Mucosa of descending colon (tissue), 3 donors: ENCODE data around the gene FOXP4. TPM values are rescaled to one million over a fixed set of nuclear protein-coding genes. Genes with fewer than 3 reads are reported as not detected.

Source experiments
- ATAC-seq: fragments of 200-7000 bp; cut with Tn5 transposase; one replicate; pipeline ENCODE4 v1.9.1; 2020; ENCODE audit warnings: mild to moderate bottlenecking, moderate library complexity
- DNase-seq, 3 donors: peaks; one replicate each; pipeline ENCODE4 v3.0.0-alpha.2; 2020
- H3K36me3 ChIP-seq: fragments of 200-600 bp; one replicate; pipeline ENCODE4 v1.8.0; 2021; ENCODE audit warnings: low read depth, mild to moderate bottlenecking
- H3K4me1 ChIP-seq: fragments of 200-600 bp; one replicate; pipeline ENCODE4 v1.8.0; 2021; ENCODE audit warnings: low read depth, mild to moderate bottlenecking
- H3K4me3 ChIP-seq: fragments of 200-600 bp; one replicate; pipeline ENCODE4 v1.8.0; 2021; ENCODE audit warnings: mild to moderate bottlenecking
- H3K9me3 ChIP-seq: fragments of 200-600 bp; one replicate; pipeline ENCODE4 v1.8.0; 2021; ENCODE audit warnings: mild to moderate bottlenecking
- intact Hi-C, 2 donors: fragments of 100-400 bp; cut with DNase I in 1 of 2; cut with micrococcal nuclease in 1 of 2; formaldehyde crosslinking; loops; one replicate each; pipeline versions ENCODE4 v1.11.0 to v1.11.1; 2022; cut with DNase I, micrococcal nuclease
- total RNA-seq, 3 donors: library from RNA; stranded (reverse); fragmentation: NEBNext Ultra II Directional in 2 of 3; extraction: Animal tissue kit (Norgen Biotek cat#: 25700) in 2 of 3; gene quantifications; one replicate each; pipeline versions ENCODE4 v1.2.1 to v1.2.4, GENCODE V29; 2021 to 2023
- TF ChIP-seq, protein P1 (sequence below): fragments of 200-600 bp; IDR thresholded peaks from one replicate; pipeline ENCODE4 v1.8.0; 2022; ENCODE audit warnings: antibody characterized with exemption, mild to moderate bottlenecking
- donor health status: DM: no; HTN: no; CAD: no; lungs with moderate emphysema.
- donor health status: DM: no; HTN: no; CAD: no.
- donor health status: DM: no; HTN: yes; CAD: no.

Gene FOXP4
- total RNA-seq, 3 donors from 2014 or later, result 31.5 to 34.9 (median 33.8) TPM

DNA sequence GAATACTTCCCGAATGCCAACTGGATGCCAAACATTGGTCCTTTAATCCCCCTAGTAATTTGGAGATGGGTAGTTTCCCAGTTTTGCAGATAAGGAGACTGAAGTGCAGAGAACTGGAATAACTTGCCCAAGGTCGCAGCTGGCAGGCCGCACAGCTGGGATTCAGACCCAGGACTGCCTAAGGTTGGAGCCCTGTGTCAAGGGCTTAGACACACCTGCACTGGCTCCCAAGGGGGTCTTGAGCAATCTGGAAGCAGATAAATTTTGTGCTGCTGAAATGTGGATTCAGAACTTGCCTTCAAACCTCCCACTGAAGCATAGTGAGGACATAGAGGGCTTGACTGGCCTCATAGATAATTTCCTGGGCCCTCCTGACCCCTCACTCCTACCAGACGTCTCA is 30.5 kb downstream of the FOXP4 start:
- Histone ChIP-seq H3K4me1 (peaks cover 18% of the 10 kb centered on the region), H3K9me3 (no peaks in the 10 kb centered on the region), H3K36me3 (no peaks in the 10 kb centered on the region), H3K4me3 (no peak overlapping the region)
- intact Hi-C loops, result no loop called here
- DNase-seq, result no peak
- no peak for ATAC-seq
- TF ChIP-seq, protein P1, sequence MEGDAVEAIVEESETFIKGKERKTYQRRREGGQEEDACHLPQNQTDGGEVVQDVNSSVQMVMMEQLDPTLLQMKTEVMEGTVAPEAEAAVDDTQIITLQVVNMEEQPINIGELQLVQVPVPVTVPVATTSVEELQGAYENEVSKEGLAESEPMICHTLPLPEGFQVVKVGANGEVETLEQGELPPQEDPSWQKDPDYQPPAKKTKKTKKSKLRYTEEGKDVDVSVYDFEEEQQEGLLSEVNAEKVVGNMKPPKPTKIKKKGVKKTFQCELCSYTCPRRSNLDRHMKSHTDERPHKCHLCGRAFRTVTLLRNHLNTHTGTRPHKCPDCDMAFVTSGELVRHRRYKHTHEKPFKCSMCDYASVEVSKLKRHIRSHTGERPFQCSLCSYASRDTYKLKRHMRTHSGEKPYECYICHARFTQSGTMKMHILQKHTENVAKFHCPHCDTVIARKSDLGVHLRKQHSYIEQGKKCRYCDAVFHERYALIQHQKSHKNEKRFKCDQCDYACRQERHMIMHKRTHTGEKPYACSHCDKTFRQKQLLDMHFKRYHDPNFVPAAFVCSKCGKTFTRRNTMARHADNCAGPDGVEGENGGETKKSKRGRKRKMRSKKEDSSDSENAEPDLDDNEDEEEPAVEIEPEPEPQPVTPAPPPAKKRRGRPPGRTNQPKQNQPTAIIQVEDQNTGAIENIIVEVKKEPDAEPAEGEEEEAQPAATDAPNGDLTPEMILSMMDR, result no peak

DNA sequence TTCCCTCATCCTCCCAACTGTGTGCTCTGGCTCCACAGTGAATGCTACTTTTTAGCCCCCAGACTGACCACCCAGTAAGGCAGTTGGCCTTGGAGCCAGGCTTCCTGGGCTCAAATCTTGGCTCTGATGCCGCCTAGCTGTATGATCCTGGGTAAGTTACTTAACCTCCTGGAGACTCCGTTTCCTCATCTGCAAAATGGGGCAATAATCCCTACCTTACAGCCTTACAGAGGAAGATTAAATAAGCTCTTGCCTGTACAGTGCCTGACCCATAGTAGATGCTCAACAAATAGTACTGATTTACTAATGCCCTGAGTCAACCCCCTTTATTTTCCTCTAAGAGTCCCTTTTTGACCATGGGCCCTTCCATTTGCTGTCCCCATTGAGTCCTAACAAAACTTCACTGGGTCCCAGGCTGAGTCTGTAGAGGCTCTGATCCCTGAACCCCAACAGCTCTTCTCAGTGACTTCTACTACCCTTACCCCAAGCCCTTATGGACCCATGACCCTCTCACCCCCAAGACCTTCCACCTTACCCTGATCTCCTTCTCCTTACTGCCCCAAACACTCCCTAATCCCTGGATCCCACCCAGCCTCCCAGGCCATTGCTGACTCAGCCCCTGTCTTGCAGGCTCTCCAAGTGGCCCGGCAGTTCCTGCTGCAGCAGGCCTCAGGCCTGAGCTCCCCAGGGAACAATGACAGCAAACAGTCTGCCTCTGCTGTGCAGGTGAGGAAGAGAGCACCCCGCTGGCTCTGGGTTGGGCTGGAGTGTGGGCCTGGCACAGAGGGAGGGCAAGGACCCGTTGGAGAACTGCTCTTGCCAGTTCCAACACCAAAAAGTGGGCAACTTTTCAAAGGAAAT is 31.4 kb downstream of the FOXP4 start:
- ATAC-seq (peak; percentile 64), DNase-seq (peak in 2 of 3 donors; percentile 20 to 53)
- TF ChIP-seq, protein P1, result no peak
- Histone ChIP-seq H3K9me3 (no peaks in the 10 kb centered on the region), H3K4me3 (no peak overlapping the region), H3K36me3 (no peaks in the 10 kb centered on the region), H3K4me1 (peaks cover 18% of the 10 kb centered on the region)
- intact Hi-C loops, result no loop called here

DNA sequence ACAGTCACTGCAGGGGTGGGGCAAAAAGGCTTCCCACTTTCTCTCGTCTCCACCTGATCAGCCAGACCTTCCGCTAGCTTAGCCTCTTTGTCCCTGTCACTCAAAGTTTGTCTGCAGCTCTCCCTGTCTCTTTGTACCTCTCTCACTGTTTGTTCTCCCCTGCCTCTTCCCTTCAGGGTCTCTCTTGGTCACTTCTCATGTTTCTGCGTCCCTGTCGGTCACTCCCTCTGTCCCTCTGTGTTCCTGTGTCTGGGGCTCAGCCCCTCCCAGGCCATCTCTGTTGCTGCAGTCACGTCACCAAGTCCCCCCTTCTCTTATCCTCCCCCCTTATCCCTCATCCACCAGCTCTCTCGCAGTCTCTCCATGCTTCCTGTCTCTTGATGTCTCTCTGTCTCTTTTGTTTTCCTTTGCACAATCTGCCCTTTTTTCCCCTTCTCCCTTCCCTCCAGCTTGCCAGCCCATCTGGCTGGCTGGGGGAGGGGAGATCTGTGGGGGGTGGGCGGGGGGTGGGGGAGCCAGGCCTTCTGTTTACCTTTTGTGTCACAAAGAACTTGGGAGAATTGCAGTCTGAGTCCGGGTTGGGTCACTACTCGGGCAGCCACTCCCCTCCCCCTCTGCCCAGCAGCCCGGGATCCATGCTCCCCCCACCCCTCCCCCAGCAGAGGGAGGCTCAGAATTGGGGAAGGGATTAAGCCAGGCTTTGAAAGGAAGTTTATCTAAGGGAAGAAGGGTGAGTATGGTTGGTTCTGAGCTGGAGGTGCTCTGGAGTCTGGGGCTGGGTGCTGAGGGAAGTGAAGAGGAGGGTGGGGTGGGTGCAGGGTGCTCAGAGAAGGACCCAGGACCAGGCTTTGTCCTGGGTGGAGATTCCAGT is 32.3 kb downstream of the FOXP4 start:
- intact Hi-C loops, result no loop called here
- no peak for DNase-seq

DNA sequence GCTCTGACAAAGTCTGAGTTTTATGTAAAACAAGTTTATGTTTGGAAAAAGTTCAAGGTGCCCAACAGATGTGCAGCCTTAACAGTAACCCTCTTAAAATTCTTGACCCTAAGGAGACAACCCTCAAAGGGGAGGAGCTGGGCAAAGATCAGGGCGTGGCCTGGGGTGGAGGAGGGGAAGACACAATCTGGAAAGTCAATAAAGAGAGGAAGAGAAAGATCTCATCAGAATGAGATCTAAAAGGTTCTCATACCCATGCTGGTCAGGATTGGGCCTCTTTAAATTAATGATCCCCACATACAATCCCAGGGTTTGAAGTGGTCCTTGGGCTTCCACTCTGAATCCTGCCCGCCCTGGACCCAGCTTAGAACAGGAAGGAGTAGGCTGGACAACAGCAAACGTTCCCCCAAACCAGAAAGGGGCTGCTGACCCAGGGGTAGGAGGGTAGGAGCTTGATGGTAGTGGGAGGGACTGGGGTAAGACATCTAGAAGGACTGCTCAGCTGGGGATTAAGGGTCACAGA is 33.0 kb downstream of the FOXP4 start:
- ATAC-seq, result peak; percentile 64
- TF ChIP-seq, protein P1, result no peak
- Histone ChIP-seq H3K36me3 (no peaks in the 10 kb centered on the region), H3K4me3 (no peak overlapping the region), H3K4me1 (peaks cover 18% of the 10 kb centered on the region), H3K9me3 (no peaks in the 10 kb centered on the region)
- peak in 2 of 3 donors; percentile 75 to 83 for DNase-seq
- intact Hi-C loops, result no loop called here

More for the DNA sequence above, 32.3 kb downstream of the FOXP4 start:
- H3K9me3 ChIP-seq, result no peaks in the 10 kb centered on the region
- TF ChIP-seq, protein P1, result no peak
- no peaks in the 10 kb centered on the region for H3K36me3 ChIP-seq
- peak; percentile 28 for ATAC-seq
- no peak overlapping the region for H3K4me3 ChIP-seq
- H3K4me1 ChIP-seq, result peaks cover 18% of the 10 kb centered on the region

DNA sequence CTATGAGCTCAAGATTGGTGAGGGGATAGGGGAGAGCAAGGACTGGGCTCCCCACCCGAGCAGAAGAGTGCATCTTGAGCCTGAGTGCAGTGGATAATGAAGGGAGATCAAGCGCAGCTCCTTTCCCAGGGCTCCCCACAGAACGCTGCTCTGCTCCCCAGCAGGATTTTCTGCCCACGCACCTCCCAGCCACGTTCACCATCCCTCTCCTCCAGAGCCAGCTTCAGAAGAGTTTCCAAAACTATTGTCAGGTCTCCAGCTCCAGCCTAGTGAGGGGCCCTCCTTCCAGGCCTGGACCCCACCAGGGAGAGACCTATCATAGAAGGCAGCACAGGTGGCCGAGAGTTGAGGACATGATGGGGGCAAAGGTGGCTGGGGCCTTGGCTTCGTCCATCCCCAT is 34.5 kb downstream of the FOXP4 start:
- H3K36me3 ChIP-seq, result no peaks in the 10 kb centered on the region
- H3K4me1 ChIP-seq, result peaks cover 18% of the 10 kb centered on the region
- intact Hi-C loops, result no loop called here
- H3K4me3 ChIP-seq, result no peak overlapping the region
- no peak for DNase-seq
- TF ChIP-seq, protein P1, result no peak
- no peak for ATAC-seq
- H3K9me3 ChIP-seq, result no peaks in the 10 kb centered on the region
